ENCODE results near the gene HNRNPF.

Gene HNRNPF

GRCh38 chr10:43376046-43376635 is 32.8 kb downstream of the HNRNPF start:
- DNase-seq (ENCODE audit: low spot score) = no peak

GRCh38 chr10:43375401-43376020 is 33.5 kb downstream of the HNRNPF start:
- DNase-seq (ENCODE audit: low spot score) = no peak

GRCh38 chr10:43374194-43374593 is 34.8 kb downstream of the HNRNPF start:
- no peak for DNase-seq (ENCODE audit: low spot score)

- DNase-seq (ENCODE audit: low spot score) = no peak
These were observed 35.5 kb downstream of the HNRNPF start for GRCh38 chr10:43373461-43373860.

GRCh38 chr10:43372765-43373361 is 36.1 kb downstream of the HNRNPF start:
- no peak for DNase-seq (ENCODE audit: low spot score)

- DNase-seq (ENCODE audit: low spot score) = no peak
These were observed 37.6 kb downstream of the HNRNPF start, which contains the start of gene FXYD4 for GRCh38 chr10:43371418-43371817. Gene FXYD4, plus strand, starts transcription at chr10:43371636. Its CDS starts 2,111 bp downstream, at chr10:43373747.

GRCh38 chr10:43370671-43371215 is 38.2 kb downstream of the HNRNPF start:
- DNase-seq (ENCODE audit: low spot score) = no peak

GRCh38 chr10:43369921-43370320 is 39.1 kb downstream of the HNRNPF start:
- DNase-seq (ENCODE audit: low spot score) = no peak

- no peak for DNase-seq (ENCODE audit: low spot score)
These were observed 44.0 kb downstream of the HNRNPF start for GRCh38 chr10:43365001-43365400.

GRCh38 chr10:43362191-43362839 is 46.7 kb downstream of the HNRNPF start:
- DNase-seq (ENCODE audit: low spot score) = peak; percentile 98

- peak; percentile 25 for DNase-seq (ENCODE audit: low spot score)
These were observed 47.3 kb downstream of the HNRNPF start for GRCh38 chr10:43361547-43362190.

GRCh38 chr10:43360086-43360485 is 48.9 kb downstream of the HNRNPF start:
- DNase-seq (ENCODE audit: low spot score) = no peak

GRCh38 chr10:43355749-43356371 is 53.1 kb downstream of the HNRNPF start:
- peak; percentile 23 for DNase-seq (ENCODE audit: low spot score)

GRCh38 chr10:43354879-43355380 is 54.1 kb downstream of the HNRNPF start:
- no peak for DNase-seq (ENCODE audit: low spot score)

GRCh38 chr10:43354330-43354635 is 54.7 kb downstream of the HNRNPF start:
- DNase-seq (ENCODE audit: low spot score) = no peak

- DNase-seq (ENCODE audit: low spot score) = no peak
These were observed 55.3 kb downstream of the HNRNPF start for GRCh38 chr10:43353495-43354329.

- DNase-seq (ENCODE audit: low spot score) = no peak
These were observed 56.0 kb downstream of the HNRNPF start for GRCh38 chr10:43352951-43353350.

GRCh38 chr10:43351301-43351700 is 57.7 kb downstream of the HNRNPF start:
- DNase-seq (ENCODE audit: low spot score) = no peak

- no peak for DNase-seq (ENCODE audit: low spot score)
These were observed 58.3 kb downstream of the HNRNPF start for GRCh38 chr10:43350686-43351085.

- DNase-seq (ENCODE audit: low spot score) = no peak
These were observed 58.8 kb downstream of the HNRNPF start for GRCh38 chr10:43350156-43350555.
